GM15510 (cell line): ENCODE results near the gene SLC8A1.

Experiments
- POLR2A ChIP-seq: IDR thresholded peaks from 3 replicates; pipeline ENCODE4 v1.6.1; 2011; ENCODE audit warnings: borderline replicate concordance; ENCODE audit not compliant: insufficient read length; ENCODE audit errors: extremely low read depth

SLC8A1 gene

GRCh38 chr2:40369267-40370006 is 82.5 kb downstream of the SLC8A1 start:
- no peak for TF ChIP-seq POLR2A

GRCh38 chr2:40367652-40368051 is 84.2 kb downstream of the SLC8A1 start:
- no peak for TF ChIP-seq POLR2A

- no peak for TF ChIP-seq POLR2A
These were observed 84.9 kb downstream of the SLC8A1 start for GRCh38 chr2:40367032-40367431.

- TF ChIP-seq POLR2A, result no peak
These were observed 87.6 kb downstream of the SLC8A1 start for GRCh38 chr2:40364151-40364874.

- TF ChIP-seq POLR2A, result no peak
These were observed 88.3 kb downstream of the SLC8A1 start for GRCh38 chr2:40363631-40364030.

- TF ChIP-seq POLR2A, result no peak
These were observed 88.7 kb downstream of the SLC8A1 start for GRCh38 chr2:40363231-40363630.

GRCh38 chr2:40361478-40361877 is 90.4 kb downstream of the SLC8A1 start:
- TF ChIP-seq POLR2A, result no peak

GRCh38 chr2:40360652-40361051 is 91.2 kb downstream of the SLC8A1 start:
- TF ChIP-seq POLR2A, result no peak

- TF ChIP-seq POLR2A, result no peak
These were observed 92.1 kb downstream of the SLC8A1 start for GRCh38 chr2:40359811-40360210.

- no peak for TF ChIP-seq POLR2A
These were observed 93.1 kb downstream of the SLC8A1 start for GRCh38 chr2:40358783-40359182.

GRCh38 chr2:40357667-40358066 is 94.2 kb downstream of the SLC8A1 start:
- no peak for TF ChIP-seq POLR2A

- no peak for TF ChIP-seq POLR2A
These were observed 96.4 kb downstream of the SLC8A1 start for GRCh38 chr2:40355451-40355850.

- no peak for TF ChIP-seq POLR2A
These were observed 98.7 kb downstream of the SLC8A1 start for GRCh38 chr2:40353231-40353630.

- TF ChIP-seq POLR2A, result no peak
These were observed 99.2 kb downstream of the SLC8A1 start for GRCh38 chr2:40352703-40353099.

GRCh38 chr2:40352041-40352702 is 99.7 kb downstream of the SLC8A1 start:
- no peak for TF ChIP-seq POLR2A
